ENCODE measurements around the gene EEPD1.

- no peak for TF ChIP-seq CTCF (IDR thresholded peaks at IDR 0.05)
- TF ChIP-seq POLR2A (IDR thresholded peaks at IDR 0.05) = no peak
Observed at GRCh38 chr7:36287371-36288241, 134.6 kb downstream of the EEPD1 start.
